H9 (cell line): ENCODE measurements around the gene CCDC142. TPM values are rescaled to one million over a fixed set of nuclear protein-coding genes. Genes with fewer than 3 reads are reported as not detected.

Experiments used
- DNase-seq: peaks from one replicate; pipeline ENCODE4 v3.0.0-alpha.2; 2017
- H2AFZ ChIP-seq: one replicate; pipeline ENCODE4 v1.6.1; 2013; ENCODE audit warnings: mild to moderate bottlenecking, low read length, control low read depth, moderate library complexity
- H2AK5ac ChIP-seq: 2 replicates; pipeline ENCODE4 v1.6.1; 2013; ENCODE audit warnings: low read length, control low read depth, mixed read lengths; ENCODE audit not compliant: insufficient read length
- H2BK120ac ChIP-seq: one replicate; pipeline ENCODE4 v1.6.1; 2013; ENCODE audit warnings: low read depth, mild to moderate bottlenecking, low read length, control low read depth, inconsistent platforms; ENCODE audit not compliant: poor library complexity, severe bottlenecking
- H2BK12ac ChIP-seq: 2 replicates; pipeline ENCODE4 v1.6.1; 2013; ENCODE audit warnings: low read length, control low read depth, mixed read lengths, low read depth; ENCODE audit not compliant: insufficient read length
- H2BK15ac ChIP-seq: 2 replicates; pipeline ENCODE4 v1.6.1; 2013; ENCODE audit warnings: low read depth, low read length, control low read depth
- H2BK20ac ChIP-seq: one replicate; pipeline ENCODE4 v1.6.1; 2013; ENCODE audit warnings: low read depth, mild to moderate bottlenecking, low read length, control low read depth, inconsistent platforms; ENCODE audit not compliant: poor library complexity, severe bottlenecking
- H2BK5ac ChIP-seq: 2 replicates; pipeline ENCODE4 v1.6.1; 2013; ENCODE audit warnings: low read length, control low read depth, mixed read lengths; ENCODE audit not compliant: insufficient read length
- H3K14ac ChIP-seq: 2 replicates; pipeline ENCODE4 v1.6.1; 2013; ENCODE audit warnings: low read length, control low read depth; ENCODE audit not compliant: insufficient read depth
- H3K18ac ChIP-seq: 2 replicates; pipeline ENCODE4 v1.6.1; 2013; ENCODE audit warnings: low read depth, mild to moderate bottlenecking, mixed read lengths, low read length, control low read depth; ENCODE audit not compliant: insufficient read length
- H3K23ac ChIP-seq: 2 replicates; pipeline ENCODE4 v1.6.1; 2013; ENCODE audit warnings: low read length, control low read depth, mixed read lengths, low read depth; ENCODE audit not compliant: insufficient read length
- H3K23me2 ChIP-seq: 2 replicates; pipeline ENCODE4 v1.6.1; 2013; ENCODE audit warnings: low read depth, mild to moderate bottlenecking, mixed read lengths, low read length, control low read depth; ENCODE audit not compliant: insufficient read length, poor library complexity, severe bottlenecking
- H3K27ac ChIP-seq: 2 replicates; pipeline ENCODE4 v1.5.1; 2013; ENCODE audit warnings: low read length, control low read depth, mixed read lengths, low read depth; ENCODE audit not compliant: insufficient read length
- H3K27me3 ChIP-seq: 2 replicates; pipeline ENCODE4 v1.6.1; 2013; ENCODE audit warnings: low read length, control low read depth, inconsistent platforms; ENCODE audit not compliant: insufficient read depth
- H3K4ac ChIP-seq: 2 replicates; pipeline ENCODE4 v1.6.1; 2013; ENCODE audit warnings: low read depth, mild to moderate bottlenecking, control low read depth, inconsistent platforms, low read length, moderate library complexity
- H3K4me1 ChIP-seq: 2 replicates; pipeline ENCODE4 v1.6.1; 2013; ENCODE audit warnings: low read length, control low read depth, inconsistent platforms; ENCODE audit not compliant: insufficient read depth
- H3K4me2 ChIP-seq: 2 replicates; pipeline ENCODE4 v1.6.1; 2013; ENCODE audit warnings: low read length, control low read depth, mixed read lengths; ENCODE audit not compliant: insufficient read length, insufficient read depth
- H3K56ac ChIP-seq: 2 replicates; pipeline ENCODE4 v1.6.1; 2013; ENCODE audit warnings: low read depth, mild to moderate bottlenecking, mixed read lengths, low read length, control low read depth; ENCODE audit not compliant: insufficient read length
- H3K79me1 ChIP-seq: 2 replicates; pipeline ENCODE4 v1.6.1; 2013; ENCODE audit warnings: low read depth, mild to moderate bottlenecking, moderate library complexity, low read length, control low read depth, inconsistent platforms; ENCODE audit not compliant: insufficient read depth, poor library complexity, severe bottlenecking
- H3K79me2 ChIP-seq: 2 replicates; pipeline ENCODE4 v1.6.1; 2013; ENCODE audit warnings: low read length, control low read depth, inconsistent platforms; ENCODE audit not compliant: insufficient read depth
- H3K9ac ChIP-seq: 2 replicates; pipeline ENCODE4 v1.6.1; 2013; ENCODE audit warnings: low read length, control low read depth, mixed read lengths; ENCODE audit not compliant: insufficient read length; ENCODE audit errors: extremely low read depth
- H3K9me3 ChIP-seq: one replicate; pipeline ENCODE4 v1.6.1; 2013; ENCODE audit warnings: low read depth, low read length, inconsistent platforms; ENCODE audit not compliant: control insufficient read depth
- H3T11ph ChIP-seq: one replicate; pipeline ENCODE4 v1.6.1; 2013; ENCODE audit warnings: mild to moderate bottlenecking, low read length, control low read depth, inconsistent platforms
- H4K20me1 ChIP-seq: one replicate; pipeline ENCODE4 v1.6.1; 2013; ENCODE audit not compliant: control insufficient read depth, insufficient read length, insufficient read depth
- H4K5ac ChIP-seq: 2 replicates; pipeline ENCODE4 v1.6.1; 2013; ENCODE audit warnings: low read depth, mild to moderate bottlenecking, mixed read lengths, low read length, control low read depth; ENCODE audit not compliant: insufficient read length
- H4K8ac ChIP-seq: replicated peaks from 2 replicates; pipeline ENCODE4 v1.6.1; 2013; ENCODE audit warnings: low read length, control low read depth, mixed read lengths, low read depth; ENCODE audit not compliant: insufficient read length
- H4K91ac ChIP-seq: 2 replicates; pipeline ENCODE4 v1.6.1; 2013; ENCODE audit warnings: low read depth, mild to moderate bottlenecking, moderate library complexity, mixed read lengths, low read length, control low read depth; ENCODE audit not compliant: insufficient read length
- H3K27ac Mint-ChIP-seq, 3 experiments: 2 replicates in 2 of 3; 3 replicates in 1 of 3; pipeline ENCODE4 v1.8.0; 2020 to 2021; ENCODE audit warnings: mixed read lengths in 3 of 3, mild to moderate bottlenecking in 1 of 3, moderate library complexity in 1 of 3
- H3K27me3 Mint-ChIP-seq: 2 replicates; pipeline ENCODE4 v1.8.0; 2021; ENCODE audit warnings: low read depth, mild to moderate bottlenecking, moderate library complexity, mixed read lengths
- H3K36me3 Mint-ChIP-seq, 3 experiments: 2 replicates in 2 of 3; 3 replicates in 1 of 3; pipeline ENCODE4 v1.8.0; 2020 to 2021; ENCODE audit warnings: low read depth in 3 of 3, mixed read lengths in 3 of 3; ENCODE audit not compliant: insufficient read depth in 1 of 3
- H3K4me1 Mint-ChIP-seq, 2 experiments: 2 replicates each; pipeline ENCODE4 v1.8.0; 2020; ENCODE audit warnings: mixed read lengths in 2 of 2
- H3K4me3 Mint-ChIP-seq, 2 experiments: 2 replicates in 1 of 2; 3 replicates in 1 of 2; pipeline ENCODE4 v1.8.0; 2020 to 2021; ENCODE audit warnings: mild to moderate bottlenecking in 2 of 2, mixed read lengths in 2 of 2, moderate library complexity in 1 of 2
- H3K9me3 Mint-ChIP-seq, 2 experiments: 2 replicates in 1 of 2; 3 replicates in 1 of 2; pipeline ENCODE4 v1.8.0; 2020; ENCODE audit warnings: mild to moderate bottlenecking in 2 of 2, mixed read lengths in 2 of 2, moderate library complexity in 1 of 2
- CTCF ChIP-seq: fragments of 200-600 bp; sonication (generic); conservative IDR thresholded peaks from 3 replicates; pipeline ENCODE4 v1.8.0; 2021; ENCODE audit warnings: antibody characterized with exemption, mild to moderate bottlenecking
- WGBS: extraction: QIAGEN DNeasy Blood & Tissue Kit; methylation state at CpG from one replicate; pipeline ENCODE4 v1.1.7; 2013; ENCODE audit warnings: missing lambda C conversion rate, low lambda C conversion rate, mixed read lengths; ENCODE audit not compliant: insufficient read length; ENCODE audit errors: extremely low coverage; 5-methylcytosine and 5-hydroxymethylcytosine counted together
- total RNA-seq: library from RNA; stranded (reverse); gene quantifications from 2 replicates; pipeline ENCODE4 v1.2.1, GENCODE V29; 2021

CCDC142 gene
- total RNA-seq, 1 experiment from 2014 or later, result 21.5 TPM

GRCh38 chr2:74501335-74502071 is 18.7 kb upstream of the CCDC142 start:
- Histone ChIP-seq H3K9ac (no peak overlapping the region), H2BK5ac (no peak overlapping the region), H4K91ac (no peak overlapping the region), H3K9me3 (no peaks in the 10 kb centered on the region), H4K8ac (no peak overlapping the region), H3K79me1 (no peaks in the 10 kb centered on the region), H3K4me1 (peaks cover 2% of the 10 kb centered on the region; the same call in 1 of the 2 replicates), H2BK15ac (no peak overlapping the region), H3K27ac (no peak overlapping the region), H3K23me2 (peaks cover 41% of the 10 kb centered on the region), H3T11ph (no peak overlapping the region), H3K23ac (no peak overlapping the region), H4K5ac (no peak overlapping the region), H3K4me2 (peak overlapping the region; percentile 54), H2BK120ac (no peak overlapping the region), H3K27me3 (peaks cover 87% of the 10 kb centered on the region), H3K79me2 (no peaks in the 10 kb centered on the region), H2AFZ (no peak overlapping the region), H3K4ac (no peak overlapping the region), H3K14ac (no peak overlapping the region), H2AK5ac (no peak overlapping the region), H3K56ac (no peak overlapping the region), H3K18ac (no peak overlapping the region), H2BK20ac (no peak overlapping the region), H4K20me1 (no peaks in the 10 kb centered on the region), H2BK12ac (no peak overlapping the region)
- no peak for TF ChIP-seq CTCF
- H3K27ac Mint-ChIP-seq, result no peak overlapping the region
- peaks cover 53 to 65% of the 10 kb centered on the region in 2 experiments for H3K4me1 Mint-ChIP-seq
- peaks cover 19 to 27% (median 22%) of the 10 kb centered on the region in 3 experiments for H3K36me3 Mint-ChIP-seq
- no CpG with 5 or more reads among the region's 18 CpGs for WGBS
- peaks cover 91% of the 10 kb centered on the region for H3K27me3 Mint-ChIP-seq
- DNase-seq, result peak; percentile 39
- H3K4me3 Mint-ChIP-seq, result peak overlapping the region; percentile 72 to 85
- peaks cover 2 to 5% of the 10 kb centered on the region in 2 experiments; a peak in 3 of 5 replicates for H3K9me3 Mint-ChIP-seq
